ENCODE measurements around the gene ZSCAN31. TPM values are rescaled to one million over a fixed set of nuclear protein-coding genes. Genes with fewer than 3 reads are reported as not detected.
"Not testable (repeated sequence)": the region's sequence is repeated elsewhere in the genome, so short reads cannot be mapped to it uniquely, and the experiment has no call there.

Gene ZSCAN31
- total and polyA plus RNA-seq, 10 donors = 1.2 to 13.7 (median 3.9) TPM

GRCh38 chr6:28315628-28316027, 20.3 kb downstream of the ZSCAN31 start:
- intact Hi-C loops (cut with DNase I; ENCODE audit: low total_unique reads) = no loop called here

DNA sequence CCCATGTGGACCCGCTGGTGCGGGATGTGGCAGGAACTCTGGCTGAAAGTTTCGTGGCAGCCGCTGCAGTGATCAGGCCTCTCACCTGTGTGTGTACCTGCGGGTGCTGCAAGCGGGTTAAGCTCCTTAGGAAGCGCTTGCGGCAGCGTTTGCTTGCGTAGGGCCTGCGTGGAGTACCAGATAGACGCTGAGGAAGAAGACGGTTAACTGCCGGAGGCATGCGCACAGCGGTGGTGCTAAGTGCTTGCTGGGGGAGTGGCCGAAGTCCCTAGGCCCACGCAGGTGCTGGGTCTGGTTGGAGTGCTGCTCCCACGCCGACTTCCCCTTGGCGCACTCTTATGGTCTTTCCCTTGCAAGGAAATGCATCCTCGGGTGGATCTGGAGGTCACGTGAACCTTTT, 23.0 kb downstream of the ZSCAN31 start:
- no peaks in the 10 kb centered on the region for H3K27me3 ChIP-seq (replicated peaks in 1 of 7)
- H3K4me1 ChIP-seq = no peaks in the 10 kb centered on the region
- DNase-seq = no peak
- intact Hi-C loops (cut with DNase I; ENCODE audit: low total_unique reads) = no loop called here
- H3K27ac ChIP-seq = no peak overlapping the region
- no peaks in the 10 kb centered on the region for H3K36me3 ChIP-seq
- H3K4me3 ChIP-seq = no peak overlapping the region
- H3K9me3 ChIP-seq = no peaks in the 10 kb centered on the region
- TF ChIP-seq, protein P1, sequence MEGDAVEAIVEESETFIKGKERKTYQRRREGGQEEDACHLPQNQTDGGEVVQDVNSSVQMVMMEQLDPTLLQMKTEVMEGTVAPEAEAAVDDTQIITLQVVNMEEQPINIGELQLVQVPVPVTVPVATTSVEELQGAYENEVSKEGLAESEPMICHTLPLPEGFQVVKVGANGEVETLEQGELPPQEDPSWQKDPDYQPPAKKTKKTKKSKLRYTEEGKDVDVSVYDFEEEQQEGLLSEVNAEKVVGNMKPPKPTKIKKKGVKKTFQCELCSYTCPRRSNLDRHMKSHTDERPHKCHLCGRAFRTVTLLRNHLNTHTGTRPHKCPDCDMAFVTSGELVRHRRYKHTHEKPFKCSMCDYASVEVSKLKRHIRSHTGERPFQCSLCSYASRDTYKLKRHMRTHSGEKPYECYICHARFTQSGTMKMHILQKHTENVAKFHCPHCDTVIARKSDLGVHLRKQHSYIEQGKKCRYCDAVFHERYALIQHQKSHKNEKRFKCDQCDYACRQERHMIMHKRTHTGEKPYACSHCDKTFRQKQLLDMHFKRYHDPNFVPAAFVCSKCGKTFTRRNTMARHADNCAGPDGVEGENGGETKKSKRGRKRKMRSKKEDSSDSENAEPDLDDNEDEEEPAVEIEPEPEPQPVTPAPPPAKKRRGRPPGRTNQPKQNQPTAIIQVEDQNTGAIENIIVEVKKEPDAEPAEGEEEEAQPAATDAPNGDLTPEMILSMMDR (IDR thresholded peaks at IDR 0.05 in 8 of 11, conservative IDR thresholded peaks at IDR 0.05 in 3 of 11) = no peak
- TF ChIP-seq POLR2AphosphoS5 (IDR thresholded peaks at IDR 0.05) (no peak), POLR2A (IDR thresholded peaks at IDR 0.05) (no peak)
- WGBS, 5 donors = 91 to 96% (median 91%) methylated on average over 23 of the region's 23 CpGs

More at GRCh38 chr6:28315628-28316027, 20.3 kb downstream of the ZSCAN31 start:
- Histone ChIP-seq H3K4me1 (no peaks in the 10 kb centered on the region), H3K4me3 (no peak overlapping the region), H3K9me3 (peaks cover 0 to 4% (median 2%) of the 10 kb centered on the region in 8 donors), H3K27me3 (replicated peaks in 1 of 7) (no peaks in the 10 kb centered on the region), H3K36me3 (no peaks in the 10 kb centered on the region), H3K27ac (no peak overlapping the region)
- 79 to 94% (median 85%) methylated on average over 3 of the region's 3 CpGs for WGBS, 5 donors
- no peak for DNase-seq
- no peak for TF ChIP-seq POLR2AphosphoS5 (IDR thresholded peaks at IDR 0.05)
- TF ChIP-seq, protein P1 (IDR thresholded peaks at IDR 0.05 in 8 of 11, conservative IDR thresholded peaks at IDR 0.05 in 3 of 11) = no peak
- TF ChIP-seq POLR2A (IDR thresholded peaks at IDR 0.05) = no peak

DNA sequence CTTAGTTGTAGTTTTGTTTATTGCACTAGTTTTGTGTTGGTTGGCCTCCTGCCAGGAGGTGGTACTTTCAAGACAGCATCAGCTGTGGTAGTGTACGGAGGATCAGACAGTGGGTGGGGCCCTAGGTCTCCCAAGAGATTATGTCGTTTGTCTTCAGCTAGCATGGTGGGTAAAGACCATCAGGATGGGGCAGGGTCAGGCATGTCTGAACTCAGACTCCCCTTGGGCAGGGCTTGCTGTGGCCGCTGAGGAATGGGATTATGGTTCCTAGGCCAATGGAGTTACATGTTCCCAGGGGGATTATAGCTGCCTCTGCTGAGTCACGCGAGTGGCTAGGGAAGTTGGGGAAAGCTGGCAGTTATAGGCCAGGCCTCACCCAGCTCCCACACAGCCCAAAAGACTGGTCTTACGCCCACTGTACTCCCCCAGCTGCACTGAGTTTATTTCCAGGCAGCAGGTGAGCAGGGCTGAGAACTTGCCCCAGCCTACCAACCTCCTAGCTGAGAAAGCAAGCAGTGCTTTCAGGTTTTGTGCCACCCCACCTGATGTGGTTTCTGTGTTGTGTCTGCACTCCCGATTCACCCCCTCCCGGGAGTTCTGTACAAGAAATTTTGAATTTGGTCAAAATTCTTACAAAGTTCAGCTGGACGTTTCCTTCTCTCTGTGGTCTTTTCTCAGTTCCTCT, 24.7 kb downstream of the ZSCAN31 start:
- no peak for DNase-seq
- Histone ChIP-seq H3K4me3 (no peak overlapping the region), H3K36me3 (no peaks in the 10 kb centered on the region), H3K27me3 (replicated peaks in 1 of 7) (no peaks in the 10 kb centered on the region), H3K4me1 (no peaks in the 10 kb centered on the region), H3K27ac (no peak overlapping the region), H3K9me3 (peaks cover 0 to 9% (median 4%) of the 10 kb centered on the region in 8 donors)
- intact Hi-C loops (cut with DNase I; ENCODE audit: low total_unique reads) = no loop called here
- 72 to 87% (median 81%) methylated on average over 8 to 9 of the region's 9 CpGs for WGBS, 5 donors
- TF ChIP-seq POLR2A (IDR thresholded peaks at IDR 0.05) = no peak
- TF ChIP-seq POLR2AphosphoS5 (IDR thresholded peaks at IDR 0.05) = no peak
- TF ChIP-seq, protein P1 (IDR thresholded peaks at IDR 0.05 in 8 of 11, conservative IDR thresholded peaks at IDR 0.05 in 3 of 11) = no peak

DNA sequence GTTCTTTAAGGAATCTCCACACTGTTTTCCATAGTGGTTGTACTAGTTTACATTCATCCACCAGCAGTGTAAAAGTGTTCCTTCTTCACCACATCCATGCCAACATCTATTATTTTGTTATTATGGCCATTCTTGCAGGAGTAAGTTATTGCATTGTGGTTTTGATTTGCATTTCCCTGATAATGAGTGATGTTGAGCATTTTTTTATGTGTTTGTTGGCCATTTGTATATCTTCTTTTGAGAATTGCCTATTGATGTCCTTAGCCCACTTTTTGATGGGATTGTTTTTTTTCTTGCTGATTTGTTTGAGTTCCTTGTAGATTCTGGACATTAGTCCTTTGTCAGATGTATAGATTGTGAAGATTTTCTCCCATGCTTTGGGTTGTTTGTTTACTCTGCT, 29.6 kb downstream of the ZSCAN31 start:
- H3K4me1 ChIP-seq; H3K27ac ChIP-seq; H3K36me3 ChIP-seq; DNase-seq; H3K4me3 ChIP-seq; H3K27me3 ChIP-seq (replicated peaks in 1 of 7); intact Hi-C loops (cut with DNase I; ENCODE audit: low total_unique reads): not testable (repeated sequence)
- H3K9me3 ChIP-seq = peaks cover 0 to 15% (median 8%) of the 10 kb centered on the region in 8 donors
